ENCODE data around the gene ZP4.

- TF ChIP-seq ZBTB8A (CRISPR knock-in tag; IDR thresholded peaks at IDR 0.05; ENCODE audit: borderline replicate concordance, low read depth) (no peak), ZNF574 (CRISPR knock-in tag; IDR thresholded peaks at IDR 0.05) (no peak), ZNF274 (CRISPR knock-in tag; IDR thresholded peaks at IDR 0.05) (no peak), ZFX (CRISPR knock-in tag; IDR thresholded peaks at IDR 0.05; ENCODE audit: low read depth) (no peak), FOXP4 (CRISPR knock-in tag; IDR thresholded peaks at IDR 0.05) (no peak)
These were observed 3.4 kb upstream of the ZP4 start for GRCh38 chr1:237894131-237894530.

All from HepG2 (cell line).